Nephron progenitor cell (in vitro differentiated cells): Measurements from ENCODE around the gene SNX25.

ENCODE experiments used
- DNase-seq: peaks from one replicate; pipeline ENCODE4 v3.0.0; 2021
- H3K27ac Mint-ChIP-seq: 2 replicates; pipeline ENCODE4 v1.8.0; 2021; ENCODE audit warnings: mild to moderate bottlenecking, moderate library complexity, mixed read lengths
- H3K27me3 Mint-ChIP-seq: 2 replicates; pipeline ENCODE4 v1.8.0; 2021; ENCODE audit warnings: mild to moderate bottlenecking, low read depth, mixed read lengths; ENCODE audit not compliant: poor library complexity
- H3K36me3 Mint-ChIP-seq: 2 replicates; pipeline ENCODE4 v1.8.0; 2021; ENCODE audit warnings: low read depth, mixed read lengths
- H3K4me1 Mint-ChIP-seq: 2 replicates; pipeline ENCODE4 v1.8.0; 2021; ENCODE audit warnings: mixed read lengths
- H3K4me3 Mint-ChIP-seq: 2 replicates; pipeline ENCODE4 v1.8.0; 2021; ENCODE audit warnings: mild to moderate bottlenecking, moderate library complexity, mixed read lengths
- H3K9me3 Mint-ChIP-seq: 2 replicates; pipeline ENCODE4 v1.8.0; 2021; ENCODE audit warnings: mild to moderate bottlenecking, moderate library complexity, mixed read lengths
- TF ChIP-seq, protein P1 (sequence below): fragments of 200-600 bp; sonication (generic); IDR thresholded peaks from 2 replicates; pipeline ENCODE4 v1.5.0; 2021; ENCODE audit warnings: antibody characterized with exemption

The SNX25 gene

DNA sequence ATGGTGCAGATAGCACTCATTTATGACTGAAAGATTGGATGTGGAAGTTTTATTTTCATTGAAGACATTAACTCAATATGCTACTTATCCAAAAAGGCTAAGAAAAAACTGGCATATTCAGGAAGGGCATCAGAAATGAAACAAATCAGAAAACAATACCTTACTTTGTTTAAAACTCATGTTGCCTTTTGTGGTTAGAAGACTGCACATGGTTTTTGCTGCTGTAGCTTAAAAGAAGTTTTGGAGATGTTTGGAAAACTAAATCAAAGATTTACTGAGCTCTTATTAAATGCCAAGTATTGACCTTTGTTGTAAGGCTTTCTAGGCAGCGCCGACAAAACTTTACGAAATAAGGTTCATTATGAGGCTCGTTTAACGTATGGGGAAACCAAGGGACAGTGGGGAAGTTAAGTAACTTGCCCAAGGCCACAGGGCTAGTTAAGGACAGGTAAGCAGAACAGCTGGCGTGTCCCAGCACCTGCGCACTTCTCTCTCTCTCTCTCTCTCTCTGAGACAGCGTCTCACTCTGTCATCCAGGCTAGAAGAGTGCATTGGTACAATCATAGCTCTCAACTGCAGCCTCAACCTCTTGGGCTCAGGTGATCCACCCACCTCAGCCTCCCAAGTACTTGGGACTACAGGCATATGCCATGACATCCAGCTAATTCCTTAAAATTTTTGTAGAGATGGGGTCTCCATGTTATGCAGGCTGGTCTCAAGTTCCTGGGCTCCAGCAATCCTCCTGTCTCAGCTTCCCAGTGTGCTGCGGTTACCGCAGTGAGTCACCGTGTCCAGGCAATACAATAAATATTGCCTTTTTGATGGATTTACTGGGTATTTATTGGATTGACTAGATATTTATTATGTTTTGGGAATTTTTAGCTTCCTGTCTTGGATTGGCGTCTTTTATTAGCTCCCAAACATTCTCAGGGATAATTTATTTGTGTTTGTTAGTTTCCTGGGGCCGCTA is 170.2 kb downstream of the SNX25 start:
- Mint-ChIP-seq H3K27me3 (no peaks in the 10 kb centered on the region), H3K36me3 (peaks cover 35% of the 10 kb centered on the region), H3K4me3 (no peak overlapping the region), H3K9me3 (peaks cover 43% of the 10 kb centered on the region), H3K4me1 (peaks cover 5% of the 10 kb centered on the region), H3K27ac (no peak overlapping the region)
- TF ChIP-seq, protein P1, sequence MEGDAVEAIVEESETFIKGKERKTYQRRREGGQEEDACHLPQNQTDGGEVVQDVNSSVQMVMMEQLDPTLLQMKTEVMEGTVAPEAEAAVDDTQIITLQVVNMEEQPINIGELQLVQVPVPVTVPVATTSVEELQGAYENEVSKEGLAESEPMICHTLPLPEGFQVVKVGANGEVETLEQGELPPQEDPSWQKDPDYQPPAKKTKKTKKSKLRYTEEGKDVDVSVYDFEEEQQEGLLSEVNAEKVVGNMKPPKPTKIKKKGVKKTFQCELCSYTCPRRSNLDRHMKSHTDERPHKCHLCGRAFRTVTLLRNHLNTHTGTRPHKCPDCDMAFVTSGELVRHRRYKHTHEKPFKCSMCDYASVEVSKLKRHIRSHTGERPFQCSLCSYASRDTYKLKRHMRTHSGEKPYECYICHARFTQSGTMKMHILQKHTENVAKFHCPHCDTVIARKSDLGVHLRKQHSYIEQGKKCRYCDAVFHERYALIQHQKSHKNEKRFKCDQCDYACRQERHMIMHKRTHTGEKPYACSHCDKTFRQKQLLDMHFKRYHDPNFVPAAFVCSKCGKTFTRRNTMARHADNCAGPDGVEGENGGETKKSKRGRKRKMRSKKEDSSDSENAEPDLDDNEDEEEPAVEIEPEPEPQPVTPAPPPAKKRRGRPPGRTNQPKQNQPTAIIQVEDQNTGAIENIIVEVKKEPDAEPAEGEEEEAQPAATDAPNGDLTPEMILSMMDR, result no peak
- no peak for DNase-seq

DNA sequence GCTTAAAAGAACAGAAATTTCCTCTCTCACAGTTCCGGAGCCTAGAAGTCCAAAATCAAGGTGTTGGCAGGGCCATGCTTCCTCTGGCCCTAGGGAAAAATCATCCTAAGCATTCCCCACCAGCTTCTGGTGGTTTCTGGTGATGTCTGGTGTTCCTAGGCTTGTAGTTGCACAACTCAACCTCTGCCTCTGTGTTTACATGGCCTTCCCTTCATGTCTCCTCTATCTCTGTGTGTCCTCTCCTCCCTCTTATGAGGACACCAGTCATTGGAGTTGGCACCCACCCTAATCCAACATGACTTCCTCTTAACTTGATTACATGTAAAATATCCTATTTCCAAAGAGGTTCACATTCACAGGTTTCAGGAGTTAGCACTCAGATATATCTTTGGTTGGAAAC is 170.9 kb downstream of the SNX25 start:
- peaks cover 35% of the 10 kb centered on the region for H3K36me3 Mint-ChIP-seq
- H3K27ac Mint-ChIP-seq, result no peak overlapping the region
- no peak for DNase-seq
- no peak overlapping the region for H3K4me3 Mint-ChIP-seq
- TF ChIP-seq, protein P1, result no peak
- H3K9me3 Mint-ChIP-seq, result peaks cover 43% of the 10 kb centered on the region
- H3K4me1 Mint-ChIP-seq, result peaks cover 12% of the 10 kb centered on the region
- no peaks in the 10 kb centered on the region for H3K27me3 Mint-ChIP-seq

DNA sequence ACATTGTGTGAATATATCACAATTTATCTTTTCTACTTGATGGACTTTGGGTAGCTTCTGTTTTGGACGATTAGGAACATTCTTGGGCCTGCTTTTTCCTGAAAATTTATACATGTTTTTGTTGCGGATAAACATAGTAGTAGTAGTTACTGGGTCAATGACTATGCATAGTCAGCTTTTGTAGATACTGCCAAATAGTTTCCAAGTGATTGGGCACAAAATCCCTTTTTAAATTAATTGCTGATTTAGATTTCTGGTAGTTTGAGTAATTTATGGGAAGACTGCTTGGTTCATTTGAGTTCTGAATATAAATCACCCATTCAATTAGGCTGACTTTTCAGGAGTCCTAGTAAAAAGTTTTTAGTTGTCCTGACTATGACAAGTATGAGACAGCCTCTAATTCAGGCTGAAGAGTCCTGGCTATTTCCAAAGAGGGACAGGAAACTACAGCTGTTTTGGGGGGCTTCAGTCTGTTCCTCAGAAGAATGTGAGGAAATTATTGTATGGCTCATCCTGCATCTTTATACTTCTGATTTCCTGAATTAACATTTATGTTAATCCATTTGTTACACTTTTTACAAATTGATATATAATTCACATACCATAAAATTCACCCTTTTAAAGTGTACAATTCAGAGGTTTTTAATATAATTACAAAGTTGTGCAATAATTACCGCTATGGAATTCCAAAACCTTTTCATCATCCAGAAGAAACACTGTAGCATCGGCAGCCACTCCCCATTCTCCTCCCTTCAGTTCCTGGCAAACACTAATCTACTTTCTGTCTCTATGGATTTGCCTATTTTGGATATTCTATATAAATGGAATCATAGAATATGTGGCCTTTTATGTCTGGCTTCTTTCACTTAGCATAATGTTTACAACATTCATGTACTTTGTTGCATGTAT is 172.1 kb downstream of the SNX25 start:
- no peak overlapping the region for H3K4me3 Mint-ChIP-seq
- peaks cover 43% of the 10 kb centered on the region for H3K9me3 Mint-ChIP-seq
- TF ChIP-seq, protein P1, result no peak
- peaks cover 30% of the 10 kb centered on the region for H3K36me3 Mint-ChIP-seq
- H3K27me3 Mint-ChIP-seq, result no peaks in the 10 kb centered on the region
- no peak overlapping the region for H3K27ac Mint-ChIP-seq
- H3K4me1 Mint-ChIP-seq, result peaks cover 20% of the 10 kb centered on the region
- DNase-seq, result no peak

DNA sequence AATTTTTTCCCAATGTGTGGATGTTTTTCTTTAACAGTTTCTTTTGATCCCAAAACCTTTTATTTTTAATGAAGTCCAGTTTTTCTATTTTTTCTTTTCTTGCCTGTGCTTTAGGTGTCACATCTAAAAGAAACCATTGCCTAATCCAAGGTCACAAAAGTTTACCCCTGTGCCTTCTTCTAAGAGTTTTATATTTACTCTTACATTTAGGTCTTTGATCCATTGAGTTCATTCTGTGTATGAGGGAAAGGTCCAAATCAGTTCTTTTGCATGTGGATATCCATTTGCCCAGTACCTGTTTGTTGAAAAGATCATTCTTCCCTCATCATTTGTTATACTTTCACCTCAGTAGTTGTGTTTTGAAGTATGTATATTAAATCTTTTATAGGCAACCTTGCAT is 173.4 kb downstream of the SNX25 start:
- TF ChIP-seq, protein P1, result no peak
- H3K27me3 Mint-ChIP-seq, result no peaks in the 10 kb centered on the region
- peaks cover 20% of the 10 kb centered on the region for H3K4me1 Mint-ChIP-seq
- no peak overlapping the region for H3K27ac Mint-ChIP-seq
- H3K9me3 Mint-ChIP-seq, result peaks cover 43% of the 10 kb centered on the region
- no peak for DNase-seq
- no peak overlapping the region for H3K4me3 Mint-ChIP-seq
- H3K36me3 Mint-ChIP-seq, result peaks cover 30% of the 10 kb centered on the region

DNA sequence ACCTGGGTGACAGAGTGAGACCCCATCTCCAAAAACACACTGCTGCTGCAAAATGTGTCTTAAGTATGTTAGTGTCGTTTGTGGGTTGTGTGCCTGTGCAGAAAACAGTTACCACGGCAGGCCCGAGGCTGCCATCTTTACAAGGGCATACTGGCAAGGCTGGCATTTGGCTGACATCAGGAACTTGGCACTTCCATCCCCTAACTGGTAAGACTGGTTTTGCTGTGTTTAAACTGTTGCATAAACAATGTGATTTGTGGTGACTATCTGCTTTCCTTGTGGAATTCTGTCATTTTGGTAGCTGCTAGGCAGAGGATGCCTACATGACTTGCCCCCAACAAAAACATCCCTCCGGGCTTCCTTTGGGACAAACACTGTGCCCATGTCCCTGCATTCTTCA is 174.1 kb downstream of the SNX25 start:
- DNase-seq, result no peak
- TF ChIP-seq, protein P1, result no peak
- H3K36me3 Mint-ChIP-seq, result peaks cover 26% of the 10 kb centered on the region
- no peak overlapping the region for H3K4me3 Mint-ChIP-seq
- peaks cover 20% of the 10 kb centered on the region for H3K4me1 Mint-ChIP-seq
- H3K27ac Mint-ChIP-seq, result no peak overlapping the region
- peaks cover 43% of the 10 kb centered on the region for H3K9me3 Mint-ChIP-seq
- H3K27me3 Mint-ChIP-seq, result no peaks in the 10 kb centered on the region
